NCI-H2196 treated with DMSO at 0.1 percent for 48 hours (cell line): Measurements from ENCODE around the gene CBARP.
"Not testable (repeated sequence)": the region's sequence is repeated elsewhere in the genome, so short reads cannot be mapped to it uniquely, and the experiment has no call there.

Experiments
- DNase-seq: peaks from one replicate; lab custom pipeline; 2025; ENCODE audit not compliant: unreplicated experiment; lab: John Stamatoyannopoulos, UW

CBARP gene

GRCh38 chr19:1214862-1215731, 22.7 kb downstream of the CBARP start:
- no peak for DNase-seq

DNA sequence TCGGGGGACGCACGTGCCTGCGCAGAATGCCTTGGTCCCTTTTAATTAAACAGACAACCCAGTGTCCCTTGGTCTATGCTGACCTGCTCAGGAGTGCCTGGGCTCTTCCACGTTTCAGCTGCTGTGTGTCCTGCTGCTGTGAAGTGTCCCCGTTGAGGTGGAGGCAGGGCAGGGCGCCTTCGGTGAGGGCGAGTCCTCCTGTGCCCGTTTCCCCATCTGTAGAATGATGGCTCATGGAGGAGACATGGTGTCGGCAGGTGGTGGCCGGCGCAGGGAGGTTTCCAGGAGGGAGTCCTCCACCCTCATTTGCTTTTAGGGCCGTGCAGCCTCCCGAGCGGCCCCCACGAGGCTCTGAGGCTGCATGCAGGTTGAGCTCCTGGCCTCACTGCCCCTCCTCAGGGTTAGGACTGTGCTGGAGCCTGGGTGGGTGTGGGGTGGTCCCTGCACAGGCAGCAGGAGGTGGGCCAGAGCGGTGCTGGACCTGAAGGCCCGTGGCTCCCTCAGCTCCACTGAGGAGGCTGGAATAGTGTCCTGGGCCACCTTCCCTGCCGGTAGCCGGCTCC, 23.4 kb downstream of the CBARP start:
- DNase-seq = no peak

- peak; percentile 82 for DNase-seq
Observed at GRCh38 chr19:1213391-1214286, 24.2 kb downstream of the CBARP start.

DNA sequence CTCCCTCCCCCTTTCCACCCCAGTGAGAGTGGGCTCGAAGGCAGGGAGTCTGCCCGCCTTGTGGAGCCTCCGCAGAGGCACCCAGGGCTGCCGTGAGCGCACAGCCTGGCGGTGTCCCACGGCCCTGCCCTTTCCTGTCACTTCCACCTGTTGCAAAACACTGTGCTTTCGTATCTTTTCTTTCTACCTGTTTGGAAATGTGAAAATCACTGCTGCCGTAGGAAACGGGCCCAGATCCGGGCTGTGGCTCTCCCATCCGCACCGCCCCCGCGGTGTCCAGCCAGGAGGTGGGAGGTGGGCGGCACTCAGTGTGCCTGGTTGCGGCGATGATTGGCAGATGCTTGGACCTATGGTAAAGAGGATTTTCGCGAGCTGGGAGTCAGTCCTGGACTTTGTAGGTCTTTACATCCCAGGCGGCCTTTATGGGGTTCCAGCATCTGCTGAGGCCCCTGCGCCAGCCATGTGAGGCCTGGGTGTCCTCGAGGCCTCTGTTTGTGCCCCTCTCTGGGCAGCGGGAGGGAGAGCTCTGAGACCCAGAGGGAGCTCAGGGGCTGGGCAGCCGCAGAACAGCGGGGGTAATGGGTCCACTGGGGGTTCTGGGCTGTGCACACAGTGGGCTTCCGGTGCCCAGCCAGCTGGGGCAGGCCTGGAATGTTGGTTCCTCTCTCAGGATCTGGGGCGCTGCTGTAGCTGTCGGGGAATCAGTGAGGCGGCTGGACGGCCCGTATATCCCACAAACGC, 26.1 kb downstream of the CBARP start:
- no peak for DNase-seq

DNA sequence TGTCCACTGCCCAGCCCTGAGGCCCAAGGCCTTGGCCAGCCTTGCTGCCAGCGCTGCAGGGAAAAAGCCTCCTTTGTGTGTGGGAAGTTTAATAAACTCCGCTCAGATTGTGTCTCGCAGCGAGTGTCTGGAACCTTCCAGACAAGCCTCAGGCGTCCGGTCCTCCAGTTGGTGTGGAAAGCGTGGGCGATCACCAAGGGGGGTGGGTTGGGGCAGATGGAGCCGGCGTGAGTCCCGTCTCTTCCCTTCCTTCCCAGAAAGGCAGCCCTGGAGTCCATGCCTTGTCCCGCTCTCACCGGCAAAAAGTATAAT, 27.6 kb downstream of the CBARP start:
- no peak for DNase-seq

GRCh38 chr19:1208830-1209229, 29.0 kb downstream of the CBARP start:
- not testable (repeated sequence) for DNase-seq

GRCh38 chr19:1206864-1207450, 30.8 kb downstream of the CBARP start:
- DNase-seq = no peak

GRCh38 chr19:1206150-1206863, 31.5 kb downstream of the CBARP start:
- DNase-seq = no peak

GRCh38 chr19:1205114-1206099, 32.4 kb downstream of the CBARP start, which contains the start of gene STK11:
STK11 (plus strand) TSS chr19:1205778; CDS start chr19:1206914, 1,136 bp downstream.
- DNase-seq = peak; percentile 93

DNA sequence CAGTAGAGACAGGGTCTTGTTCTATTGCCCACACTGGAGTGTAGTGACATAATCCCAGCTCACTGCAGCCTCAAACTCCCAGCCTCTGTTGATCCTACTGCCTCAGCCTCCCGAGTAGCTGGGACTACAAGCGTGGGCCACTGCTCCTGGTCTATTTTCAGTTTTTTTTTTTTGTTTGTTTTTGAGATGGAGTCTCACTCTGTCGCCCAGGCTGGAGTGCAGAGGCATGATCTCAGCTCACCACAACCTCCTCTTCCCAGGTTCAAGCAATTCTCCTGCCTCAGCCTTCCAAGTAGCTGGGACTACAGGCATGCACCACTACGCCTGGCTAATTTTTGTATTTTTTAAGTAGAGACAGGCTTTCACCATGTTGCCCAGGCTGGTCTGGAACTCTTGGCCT, 37.2 kb downstream of the CBARP start:
- not testable (repeated sequence) for DNase-seq

GRCh38 chr19:1199531-1199930, 38.3 kb downstream of the CBARP start:
- no peak for DNase-seq

DNA sequence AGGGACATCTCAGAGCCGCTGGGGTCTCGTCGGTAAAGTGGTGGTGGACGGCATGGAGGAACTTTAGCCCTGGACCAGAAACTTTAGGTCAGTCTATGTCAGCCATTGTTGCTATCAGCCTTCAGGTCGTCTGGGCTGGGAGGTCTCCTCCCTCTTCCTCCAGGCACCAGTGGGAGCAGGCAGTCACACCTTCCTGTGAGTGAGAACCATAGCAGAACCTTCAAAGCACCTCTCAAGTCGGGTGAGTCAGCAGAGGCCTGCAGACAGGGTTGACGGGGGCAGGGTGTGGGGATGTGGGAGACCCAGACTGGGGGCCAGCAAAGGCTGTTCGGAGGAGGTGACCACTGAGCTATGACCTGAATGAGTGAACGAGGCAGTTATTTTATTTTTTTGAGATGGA, 48.4 kb downstream of the CBARP start:
- no peak for DNase-seq

- no peak for DNase-seq
Observed at GRCh38 chr19:1183543-1184172, 54.1 kb downstream of the CBARP start.

GRCh38 chr19:1182727-1183126, 55.1 kb downstream of the CBARP start:
- no peak for DNase-seq

DNA sequence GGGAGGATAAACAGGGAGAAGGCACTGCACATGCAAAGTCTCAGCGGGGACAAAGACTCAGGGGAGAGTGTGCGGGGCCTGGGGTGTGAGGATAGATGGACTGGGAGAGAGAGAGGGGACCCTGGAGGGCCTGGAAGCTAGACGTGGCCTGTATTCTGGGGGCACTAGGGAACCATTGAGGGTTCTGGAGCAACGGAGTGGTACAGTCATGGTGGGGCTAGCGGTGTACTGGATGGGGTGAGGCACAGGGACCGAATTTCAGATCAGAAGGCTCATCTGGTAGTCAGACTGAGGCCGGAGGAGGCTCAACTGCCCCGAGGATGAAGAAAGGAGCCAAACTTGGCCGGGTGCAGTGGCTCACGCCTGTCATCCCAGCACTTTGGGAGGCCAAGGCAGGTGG, 55.7 kb downstream of the CBARP start:
- no peak for DNase-seq

DNA sequence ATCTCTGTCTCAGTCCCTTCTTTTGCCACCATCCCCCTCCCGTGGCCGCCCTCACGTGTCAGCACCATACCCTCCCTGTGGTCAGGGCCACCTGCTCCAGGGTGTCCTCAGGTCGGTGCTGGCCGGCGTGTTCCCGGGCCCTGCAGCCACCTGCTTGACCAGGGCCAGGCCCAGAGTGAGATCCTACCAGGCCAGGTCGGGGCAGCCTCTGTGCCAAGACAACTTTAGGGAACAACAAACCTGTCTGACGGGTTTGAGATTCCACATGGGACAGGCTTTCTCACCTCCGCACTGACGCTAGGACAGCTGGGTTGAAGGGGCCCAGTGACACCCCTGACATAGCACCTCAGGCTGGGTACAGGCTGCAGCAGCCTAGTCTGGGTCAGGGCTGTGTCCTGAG, 56.2 kb downstream of the CBARP start:
- no peak for DNase-seq
